Lower lobe of right lung (tissue), 2 donors: ENCODE measurements around the gene OLFM1. TPM values are rescaled to one million over a fixed set of nuclear protein-coding genes. Genes with fewer than 3 reads are reported as not detected.
"Not testable (repeated sequence)": the region's sequence is repeated elsewhere in the genome, so short reads cannot be mapped to it uniquely, and the experiment has no call there.

Experiments used
- ATAC-seq, 2 donors: fragments of 200-7000 bp; cut with Tn5 transposase; one replicate each; pipeline ENCODE4 v1.9.1; 2020 to 2022; ENCODE audit warnings: mild to moderate bottlenecking in 2 of 2, moderate library complexity in 2 of 2
- DNase-seq: peaks from one replicate; pipeline ENCODE4 v3.0.0-alpha.2; 2020
- H3K27ac ChIP-seq: fragments of 200-600 bp; one replicate; pipeline ENCODE4 v1.8.0; 2022
- H3K27me3 ChIP-seq: fragments of 200-600 bp; one replicate; pipeline ENCODE4 v1.8.0; 2022; ENCODE audit warnings: low read depth
- H3K36me3 ChIP-seq: fragments of 200-600 bp; one replicate; pipeline ENCODE4 v1.8.0; 2022; ENCODE audit warnings: mild to moderate bottlenecking
- H3K4me1 ChIP-seq: fragments of 200-600 bp; one replicate; pipeline ENCODE4 v1.8.0; 2022
- H3K4me3 ChIP-seq: fragments of 200-600 bp; one replicate; pipeline ENCODE4 v1.8.0; 2022; ENCODE audit warnings: mild to moderate bottlenecking
- H3K9me3 ChIP-seq: fragments of 200-600 bp; one replicate; pipeline ENCODE4 v1.8.0; 2022
- CTCF ChIP-seq: fragments of 200-600 bp; IDR thresholded peaks from one replicate; pipeline ENCODE4 v1.8.0; 2022; ENCODE audit warnings: antibody characterized with exemption, mild to moderate bottlenecking
- intact Hi-C: fragments of 100-400 bp; cut with DNase I; formaldehyde crosslinking; loops from one replicate; pipeline ENCODE4 v1.11.0; 2022
- total RNA-seq: library from RNA; stranded (reverse); fragmentation: NEBNext Ultra II Directional; extraction: Animal tissue kit (Norgen Biotek cat#: 25700); gene quantifications from one replicate; pipeline ENCODE4 v1.2.1, GENCODE V29; 2021
- donor health status: DM: no; HTN: yes; CAD: no; lungs with severe emphysema.

The OLFM1 gene
- total RNA-seq, 1 donor from 2014 or later = 24.1 TPM

GRCh38 chr9:135159801-135160200, 72.3 kb downstream of the OLFM1 start:
- no peak for DNase-seq
- Histone ChIP-seq H3K36me3 (no peaks in the 10 kb centered on the region), H3K4me3 (no peak overlapping the region), H3K27me3 (peaks cover 16% of the 10 kb centered on the region), H3K27ac (no peak overlapping the region), H3K9me3 (no peaks in the 10 kb centered on the region), H3K4me1 (no peaks in the 10 kb centered on the region)
- intact Hi-C loops = no loop called here
- ATAC-seq = no peak
- TF ChIP-seq CTCF = no peak

DNA sequence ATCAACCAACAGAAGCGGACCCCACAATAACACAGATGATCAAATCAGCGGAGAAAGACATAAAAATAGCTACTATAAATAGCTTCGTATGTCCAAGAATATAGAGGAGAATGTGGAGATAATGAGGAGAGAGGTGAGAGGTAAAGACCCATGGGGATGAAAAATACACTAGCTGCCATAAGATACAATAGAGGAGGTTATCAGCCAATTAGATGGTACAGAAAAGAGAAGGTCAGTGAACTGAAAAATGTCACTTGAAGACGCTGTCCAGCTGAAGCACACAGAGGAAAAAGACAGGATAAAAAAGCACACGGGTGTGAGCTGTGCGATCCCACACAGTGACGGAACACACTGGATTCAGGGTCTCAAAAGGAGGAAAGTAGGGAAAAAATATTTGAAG, 73.4 kb downstream of the OLFM1 start:
- no peak for TF ChIP-seq CTCF
- H3K36me3 ChIP-seq = no peaks in the 10 kb centered on the region
- DNase-seq = no peak
- H3K27me3 ChIP-seq = peaks cover 22% of the 10 kb centered on the region
- H3K27ac ChIP-seq = no peak overlapping the region
- H3K4me3 ChIP-seq = no peak overlapping the region
- no peaks in the 10 kb centered on the region for H3K4me1 ChIP-seq
- intact Hi-C loops = no loop called here
- no peak for ATAC-seq
- H3K9me3 ChIP-seq = no peaks in the 10 kb centered on the region

- intact Hi-C loops, H3K4me3 ChIP-seq, DNase-seq, ATAC-seq, H3K27ac ChIP-seq, H3K36me3 ChIP-seq, H3K9me3 ChIP-seq, H3K4me1 ChIP-seq: not testable (repeated sequence)
- peaks cover 23% of the 10 kb centered on the region for H3K27me3 ChIP-seq
Observed at GRCh38 chr9:135162599-135162998, 75.1 kb downstream of the OLFM1 start.

DNA sequence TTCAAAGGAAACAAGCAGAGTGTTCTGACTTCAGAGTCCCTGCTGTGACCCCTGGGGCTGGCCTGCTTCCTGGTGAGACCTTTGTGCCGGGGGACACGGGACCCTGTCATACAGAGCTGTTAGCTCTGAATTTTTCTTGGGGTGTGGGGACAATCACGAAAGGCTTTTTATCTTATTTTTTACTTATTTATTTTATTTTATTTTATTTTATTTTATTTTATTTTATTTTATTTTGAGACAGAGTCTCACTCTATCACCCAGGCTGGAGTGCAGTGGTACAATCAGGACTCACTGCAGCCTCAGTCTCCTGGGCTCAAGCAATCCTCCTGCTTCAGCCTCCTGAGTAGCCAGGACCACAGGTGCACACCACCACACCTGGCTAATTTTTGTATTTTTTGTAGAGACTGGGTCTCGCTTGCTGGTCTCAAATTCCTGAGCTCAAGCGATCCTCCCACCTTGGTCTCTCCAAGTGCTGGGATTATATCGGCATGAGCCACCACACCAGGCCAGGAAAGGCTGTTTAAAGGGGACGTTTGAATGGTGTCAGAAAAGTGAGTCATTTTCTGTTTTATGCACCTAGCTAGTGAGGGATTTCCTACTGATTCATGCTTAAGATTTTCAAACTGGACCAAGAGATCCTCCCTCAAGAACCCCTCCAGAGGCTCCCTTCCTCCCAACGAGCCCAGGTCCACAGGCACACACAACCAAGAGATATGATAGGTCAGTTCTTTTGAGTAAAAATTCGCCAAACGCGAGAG, 75.7 kb downstream of the OLFM1 start:
- DNase-seq = no peak
- H3K4me3 ChIP-seq = no peak overlapping the region
- no peaks in the 10 kb centered on the region for H3K9me3 ChIP-seq
- peaks cover 19% of the 10 kb centered on the region for H3K27me3 ChIP-seq
- no peaks in the 10 kb centered on the region for H3K36me3 ChIP-seq
- H3K4me1 ChIP-seq = no peaks in the 10 kb centered on the region
- ATAC-seq = no peak
- H3K27ac ChIP-seq = no peak overlapping the region
- intact Hi-C loops = no loop called here
- no peak for TF ChIP-seq CTCF

DNA sequence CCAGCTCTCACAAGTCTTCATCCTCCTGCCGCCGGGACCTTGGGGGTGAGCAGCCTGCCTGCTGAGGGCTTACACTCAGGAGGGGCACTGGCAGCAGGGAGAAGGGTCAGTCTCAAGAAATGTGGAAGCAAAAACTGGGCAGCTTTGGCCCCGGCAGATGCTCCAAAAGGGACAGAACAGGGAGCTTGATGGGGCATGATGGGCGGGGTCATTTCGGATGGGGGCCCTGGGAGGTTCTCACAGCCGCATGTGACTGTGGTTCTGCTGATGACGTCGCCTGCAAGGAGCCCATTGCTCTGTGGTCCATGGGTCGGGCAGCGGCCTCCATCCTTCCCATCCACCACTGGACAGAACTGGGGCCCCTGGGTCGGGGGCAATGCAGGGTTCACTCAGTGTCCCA, 76.6 kb downstream of the OLFM1 start:
- ATAC-seq = no peak
- H3K27ac ChIP-seq = no peak overlapping the region
- no peaks in the 10 kb centered on the region for H3K9me3 ChIP-seq
- intact Hi-C loops = no loop called here
- TF ChIP-seq CTCF = no peak
- H3K36me3 ChIP-seq = no peaks in the 10 kb centered on the region
- H3K4me1 ChIP-seq = no peaks in the 10 kb centered on the region
- DNase-seq = no peak
- no peak overlapping the region for H3K4me3 ChIP-seq
- peaks cover 21% of the 10 kb centered on the region for H3K27me3 ChIP-seq

DNA sequence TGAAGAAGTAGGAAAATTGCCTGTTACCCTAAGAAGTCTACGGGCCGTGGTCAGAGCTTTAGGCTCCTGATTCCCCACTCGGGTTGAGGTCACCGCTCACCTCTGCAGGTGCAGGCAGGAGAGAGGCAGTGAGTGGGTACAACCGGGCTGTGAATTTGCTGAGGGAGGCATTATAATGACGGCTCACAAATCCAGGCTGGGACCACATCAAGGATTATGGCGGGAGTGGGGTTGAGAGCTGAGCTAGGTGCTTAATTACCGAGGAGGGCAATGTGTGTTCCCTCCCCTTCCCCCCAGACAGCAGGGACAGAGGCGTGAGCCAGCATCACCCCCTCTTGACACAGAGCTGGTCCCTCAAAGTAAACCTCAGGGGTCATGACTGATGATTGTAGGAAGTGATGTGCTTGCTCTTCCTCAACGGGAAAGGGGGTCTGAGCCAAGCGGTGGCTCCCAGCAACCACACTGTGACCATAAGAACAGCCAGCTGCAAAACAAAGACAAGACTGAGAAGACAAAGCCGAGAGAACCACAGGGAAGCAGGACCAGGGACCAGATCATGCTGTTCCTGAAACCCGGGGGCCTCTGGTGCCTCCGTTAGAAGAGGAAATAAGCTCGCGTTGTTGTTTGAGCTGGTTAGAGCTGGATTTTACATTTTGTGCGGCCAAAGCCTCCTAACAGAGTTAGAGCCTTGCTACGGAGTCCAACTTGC, 77.7 kb downstream of the OLFM1 start:
- Histone ChIP-seq H3K27ac (no peak overlapping the region), H3K36me3 (no peaks in the 10 kb centered on the region), H3K9me3 (no peaks in the 10 kb centered on the region), H3K27me3 (peaks cover 21% of the 10 kb centered on the region), H3K4me3 (no peak overlapping the region), H3K4me1 (no peaks in the 10 kb centered on the region)
- DNase-seq = no peak
- intact Hi-C loops = no loop called here
- ATAC-seq = no peak
- TF ChIP-seq CTCF = no peak
